GM12874 (cell line): ENCODE data around the gene B3GNT5.

Experiments used
- TF ChIP-seq, protein P1 (sequence below): IDR thresholded peaks from 2 replicates; pipeline ENCODE4 v1.5.1; 2011; ENCODE audit warnings: low read depth, mild to moderate bottlenecking, control low read depth, low read length, moderate library complexity; ENCODE audit not compliant: insufficient read depth

Gene B3GNT5

DNA sequence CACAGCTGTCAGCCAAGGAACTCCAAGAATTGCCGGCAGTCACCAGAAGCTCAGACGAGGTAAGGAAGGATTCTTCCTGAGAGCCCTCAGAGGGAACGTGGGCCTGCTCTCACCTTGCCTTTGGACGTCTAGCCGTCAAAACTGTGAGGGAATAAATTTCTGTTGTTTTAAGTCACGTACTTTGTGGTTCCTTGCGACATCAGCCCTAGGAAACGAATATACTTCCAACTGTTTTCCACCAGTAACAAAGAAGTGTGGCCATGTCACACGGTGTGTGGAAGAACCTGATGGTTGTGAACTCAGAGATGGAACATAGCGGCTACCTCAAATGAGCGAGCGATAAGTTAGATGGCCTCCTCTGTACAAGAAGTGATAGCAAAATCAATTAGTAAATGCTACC, 41.0 kb upstream of the B3GNT5 start:
- TF ChIP-seq, protein P1, sequence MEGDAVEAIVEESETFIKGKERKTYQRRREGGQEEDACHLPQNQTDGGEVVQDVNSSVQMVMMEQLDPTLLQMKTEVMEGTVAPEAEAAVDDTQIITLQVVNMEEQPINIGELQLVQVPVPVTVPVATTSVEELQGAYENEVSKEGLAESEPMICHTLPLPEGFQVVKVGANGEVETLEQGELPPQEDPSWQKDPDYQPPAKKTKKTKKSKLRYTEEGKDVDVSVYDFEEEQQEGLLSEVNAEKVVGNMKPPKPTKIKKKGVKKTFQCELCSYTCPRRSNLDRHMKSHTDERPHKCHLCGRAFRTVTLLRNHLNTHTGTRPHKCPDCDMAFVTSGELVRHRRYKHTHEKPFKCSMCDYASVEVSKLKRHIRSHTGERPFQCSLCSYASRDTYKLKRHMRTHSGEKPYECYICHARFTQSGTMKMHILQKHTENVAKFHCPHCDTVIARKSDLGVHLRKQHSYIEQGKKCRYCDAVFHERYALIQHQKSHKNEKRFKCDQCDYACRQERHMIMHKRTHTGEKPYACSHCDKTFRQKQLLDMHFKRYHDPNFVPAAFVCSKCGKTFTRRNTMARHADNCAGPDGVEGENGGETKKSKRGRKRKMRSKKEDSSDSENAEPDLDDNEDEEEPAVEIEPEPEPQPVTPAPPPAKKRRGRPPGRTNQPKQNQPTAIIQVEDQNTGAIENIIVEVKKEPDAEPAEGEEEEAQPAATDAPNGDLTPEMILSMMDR, result no peak

DNA sequence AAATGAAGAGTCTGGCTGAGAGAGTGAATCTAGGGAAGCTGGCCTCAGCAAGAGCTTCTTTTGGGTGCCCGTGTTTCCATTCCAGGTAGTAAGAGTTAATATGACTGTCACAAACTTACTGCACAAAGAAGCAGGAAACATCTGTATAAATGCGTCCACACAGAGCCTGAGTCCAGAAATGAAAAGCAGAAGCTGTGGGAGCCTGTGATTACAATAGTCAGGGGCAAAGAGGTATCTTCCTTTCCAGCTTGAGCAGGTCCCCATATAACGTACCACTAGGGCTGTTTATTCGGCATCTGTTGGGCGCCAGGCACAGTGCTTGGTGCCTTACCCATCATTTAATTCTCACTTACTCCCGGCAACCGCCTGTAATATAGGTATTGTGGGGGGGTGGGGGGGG, 40.5 kb upstream of the B3GNT5 start:
- TF ChIP-seq, protein P1, result no peak

DNA sequence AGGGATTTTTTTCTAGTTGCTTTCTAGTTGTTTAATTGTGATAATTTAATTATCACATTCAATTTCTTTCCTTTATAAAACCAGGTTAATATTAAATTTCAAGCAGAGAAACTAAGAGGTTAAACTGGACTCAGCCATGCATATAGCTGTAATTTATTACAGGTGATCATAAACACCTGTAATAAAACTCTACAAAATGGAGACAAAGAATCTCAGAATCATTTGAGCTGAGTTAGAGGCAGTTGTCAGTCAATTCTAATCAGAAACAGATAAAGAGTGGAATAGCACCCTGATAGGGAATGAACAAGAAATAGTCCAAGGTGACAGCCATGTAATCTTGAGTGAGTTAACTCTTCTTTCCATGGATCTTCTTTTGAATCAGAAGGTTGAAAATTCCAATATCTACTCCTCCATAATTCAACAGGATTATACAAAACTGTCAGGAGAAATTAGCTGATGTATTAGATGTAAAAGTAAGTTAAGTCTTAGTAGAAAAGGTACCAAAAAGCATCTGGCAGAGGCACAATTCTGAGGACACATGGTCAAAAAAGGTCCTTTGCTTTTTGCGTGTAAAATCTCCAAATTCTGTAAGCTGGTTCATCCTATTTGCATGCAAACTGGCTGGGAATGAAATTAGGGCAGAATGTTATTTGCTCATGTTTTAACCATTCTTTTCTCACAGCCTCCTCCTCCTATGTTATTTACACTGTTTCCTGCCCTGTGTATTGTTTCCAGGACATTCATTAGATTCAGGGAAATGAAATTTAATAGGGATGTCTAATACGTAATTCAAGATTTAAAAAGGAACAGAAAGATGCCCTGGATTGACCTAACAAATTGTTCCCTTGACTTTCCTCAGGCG, 39.4 kb upstream of the B3GNT5 start:
- TF ChIP-seq, protein P1, result no peak

DNA sequence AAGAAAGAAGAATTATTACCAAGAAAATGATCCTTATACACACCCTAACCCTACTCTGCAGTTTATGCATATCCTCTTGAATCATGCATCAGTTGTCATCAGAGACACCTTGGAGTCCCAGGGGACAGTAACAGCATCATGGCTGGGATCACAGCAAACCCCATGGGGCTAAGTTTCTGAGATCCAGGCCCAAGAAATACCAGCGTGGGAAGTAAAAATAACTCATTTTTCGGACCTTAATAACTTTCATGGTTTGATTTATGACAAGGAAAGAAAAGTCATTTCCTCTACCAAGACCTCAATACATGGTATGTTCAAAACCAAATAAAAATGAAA, 38.8 kb upstream of the B3GNT5 start:
- TF ChIP-seq, protein P1, result no peak

DNA sequence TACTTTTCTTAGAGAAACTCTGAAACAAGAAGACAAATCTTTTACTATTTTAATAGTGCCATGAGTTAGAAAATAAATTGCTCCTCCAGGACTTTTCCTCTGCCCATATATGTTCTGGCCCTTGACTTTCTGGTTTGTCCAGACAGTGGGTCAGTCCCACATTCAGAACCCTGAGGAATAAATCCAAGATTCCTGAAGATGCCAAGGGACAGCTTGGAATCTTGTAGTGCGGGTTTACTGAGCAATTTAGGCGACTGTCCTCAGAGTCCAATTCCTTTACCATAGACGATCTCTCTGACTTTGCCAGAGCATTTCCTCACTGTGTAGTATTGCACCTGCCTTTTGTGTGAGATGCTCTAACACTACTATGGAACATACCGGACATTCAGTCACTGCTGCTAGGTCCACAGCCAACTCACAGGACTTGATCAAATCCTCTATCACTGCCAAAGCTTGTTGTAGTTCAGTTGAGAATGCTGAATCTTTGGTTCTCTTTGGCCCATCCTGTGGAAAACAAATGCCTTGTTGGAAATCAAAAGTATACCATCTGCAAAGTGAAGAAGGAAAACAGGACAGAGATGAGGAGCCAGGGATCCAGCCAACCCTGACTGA, 37.4 kb upstream of the B3GNT5 start:
- TF ChIP-seq, protein P1, result no peak

DNA sequence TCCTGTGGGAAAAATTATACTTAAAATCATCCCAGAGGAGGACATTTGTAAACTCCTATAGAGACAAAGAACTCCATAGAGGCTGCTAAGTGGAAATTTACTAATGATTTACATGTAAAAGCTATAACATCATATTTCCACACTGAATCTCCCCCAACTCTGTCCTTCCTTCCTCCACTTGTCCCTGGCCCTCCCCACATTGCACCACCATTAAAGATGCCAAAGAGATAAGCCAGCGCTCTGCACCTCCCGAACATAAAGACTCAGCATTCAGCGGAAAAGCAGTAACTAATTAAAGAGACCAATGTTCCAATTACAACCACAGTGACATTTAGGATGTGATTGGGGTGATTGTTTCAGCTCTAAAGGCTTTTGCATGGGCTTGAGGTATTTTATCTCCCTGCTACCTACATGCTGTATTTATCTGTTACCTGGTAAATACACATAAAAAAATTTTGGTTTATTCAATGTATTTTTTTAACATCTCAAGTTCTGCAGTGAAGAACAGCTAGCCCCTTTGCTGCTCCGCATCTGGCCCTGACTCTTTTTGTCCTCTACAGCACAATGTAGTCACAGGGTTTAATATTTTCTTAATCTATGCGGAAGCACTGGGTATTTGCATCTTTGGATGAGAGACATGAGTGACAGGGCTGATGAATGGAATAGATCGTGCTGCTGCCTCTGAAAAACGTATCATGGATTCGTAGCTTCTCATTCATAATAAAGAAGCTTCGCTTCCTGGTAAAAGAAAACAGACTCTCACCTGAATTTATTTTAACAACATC, 35.3 kb upstream of the B3GNT5 start:
- TF ChIP-seq, protein P1, result no peak

DNA sequence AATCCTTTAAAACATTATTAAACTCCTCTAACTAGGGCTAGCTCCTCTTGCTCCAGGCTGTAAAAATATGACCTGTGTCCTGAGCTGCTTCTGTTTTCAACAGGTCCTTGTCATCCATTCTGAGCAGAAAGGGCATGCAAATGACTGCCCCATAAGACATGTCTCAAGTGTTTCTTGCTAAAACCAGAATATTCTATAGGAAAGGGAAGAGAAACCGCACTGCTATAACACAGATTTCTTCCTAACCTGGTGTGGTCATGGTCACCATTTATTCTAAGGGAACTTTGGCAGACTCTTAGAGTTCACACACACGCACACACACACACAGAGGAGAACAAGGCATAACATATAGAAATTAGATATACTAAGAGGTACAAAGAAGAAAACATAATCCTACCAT, 34.2 kb upstream of the B3GNT5 start:
- TF ChIP-seq, protein P1, result no peak
